ENCODE data around the gene SF3A1. TPM values are rescaled to one million over a fixed set of nuclear protein-coding genes. Genes with fewer than 3 reads are reported as not detected.

The SF3A1 gene
- total and polyA plus RNA-seq, 3 experiments from 2014 or later, result 139 to 241 (median 235) TPM

- peak overlapping the region; percentile 29 for H3K4me3 ChIP-seq (ENCODE audit: low read length)
- no peak overlapping the region for H3K27ac ChIP-seq (ENCODE audit: low read depth, low read length)
- CTCF ChIA-PET, result interaction anchor here (0.6 to 8.6 kb wide), 8 partner anchors 11 to 76 kb away, joined by 3 to 98 read pairs (median 4); partner anchors contain the start of genes CASTOR1, RNF215 and TBC1D10A
Observed at GRCh38 chr22:30310881-30311771, 45.6 kb downstream of the SF3A1 start.

DNA sequence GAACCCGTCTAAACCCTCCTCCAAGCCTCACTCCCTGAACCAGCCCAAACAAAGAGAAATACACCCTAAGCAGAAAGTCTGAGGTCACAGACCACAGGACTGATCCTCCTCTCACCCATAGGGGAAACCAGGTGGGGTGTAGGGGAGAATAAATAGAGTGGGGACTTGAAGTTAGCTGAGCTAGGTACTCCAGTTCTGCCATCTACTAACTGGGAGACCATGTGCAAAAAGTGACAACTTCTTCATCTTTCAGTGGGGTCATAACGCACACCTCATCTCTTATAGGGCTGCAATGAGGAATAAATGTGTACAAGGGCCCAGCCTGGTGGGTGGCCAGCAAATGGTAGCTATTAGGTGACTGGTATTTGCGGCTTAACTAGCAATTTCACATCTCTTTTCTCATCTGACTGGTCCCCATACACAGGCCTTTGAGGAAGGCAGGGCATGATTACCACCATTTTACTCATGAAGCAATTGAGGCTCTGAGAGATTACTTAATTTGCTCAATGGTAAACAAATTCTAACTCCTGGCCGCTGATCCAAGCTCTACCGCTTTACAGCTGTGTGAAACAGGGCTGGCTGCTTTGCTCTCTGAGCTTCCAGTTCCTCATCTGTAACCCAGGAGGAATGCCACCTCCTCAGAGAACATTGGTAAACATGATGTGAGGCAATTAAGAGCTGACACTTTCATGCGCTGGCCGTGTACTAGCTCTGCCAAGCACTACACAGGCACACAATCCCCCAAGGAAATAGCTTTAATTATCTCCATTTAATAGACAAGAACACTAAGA is 46.5 kb downstream of the SF3A1 start:
- H3K36me3 Mint-ChIP-seq, result peaks cover 0 to 6% (median 4%) of the 10 kb centered on the region in 3 donors

More at GRCh38 chr22:30310881-30311771, 45.6 kb downstream of the SF3A1 start:
- Mint-ChIP-seq H3K9me3 (no peaks in the 10 kb centered on the region), H3K4me3 (peak overlapping the region; percentile 17 to 87 (median 60)), H3K36me3 (peaks cover 0 to 8% (median 6%) of the 10 kb centered on the region in 3 donors), H3K27me3 (peaks cover 0 to 1% of the 10 kb centered on the region in 2 donors), H3K4me1 (peaks cover 98 to 100% (median 98%) of the 10 kb centered on the region in 3 donors), H3K27ac (peak overlapping the region; percentile 57 to 99 (median 94))
- POLR2A ChIA-PET, result interaction anchor here (0.9 to 2.1 kb wide), 3 partner anchors 8 to 22 kb away, joined by 3 to 6 read pairs (median 3); partner anchors contain the start of genes CASTOR1 and TBC1D10A
- H3K27me3 ChIP-seq (ENCODE audit: insufficient read depth, low read length, poor library complexity, severe bottlenecking), result no peaks in the 10 kb centered on the region
- H3K9me3 ChIP-seq (ENCODE audit: low read length), result no peaks in the 10 kb centered on the region
- no peaks in the 10 kb centered on the region for H3K36me3 ChIP-seq (ENCODE audit: insufficient read depth, low read length)
- peaks cover 99% of the 10 kb centered on the region for H3K4me1 ChIP-seq (ENCODE audit: insufficient read depth, low read length)
- no peak for DNase-seq

DNA sequence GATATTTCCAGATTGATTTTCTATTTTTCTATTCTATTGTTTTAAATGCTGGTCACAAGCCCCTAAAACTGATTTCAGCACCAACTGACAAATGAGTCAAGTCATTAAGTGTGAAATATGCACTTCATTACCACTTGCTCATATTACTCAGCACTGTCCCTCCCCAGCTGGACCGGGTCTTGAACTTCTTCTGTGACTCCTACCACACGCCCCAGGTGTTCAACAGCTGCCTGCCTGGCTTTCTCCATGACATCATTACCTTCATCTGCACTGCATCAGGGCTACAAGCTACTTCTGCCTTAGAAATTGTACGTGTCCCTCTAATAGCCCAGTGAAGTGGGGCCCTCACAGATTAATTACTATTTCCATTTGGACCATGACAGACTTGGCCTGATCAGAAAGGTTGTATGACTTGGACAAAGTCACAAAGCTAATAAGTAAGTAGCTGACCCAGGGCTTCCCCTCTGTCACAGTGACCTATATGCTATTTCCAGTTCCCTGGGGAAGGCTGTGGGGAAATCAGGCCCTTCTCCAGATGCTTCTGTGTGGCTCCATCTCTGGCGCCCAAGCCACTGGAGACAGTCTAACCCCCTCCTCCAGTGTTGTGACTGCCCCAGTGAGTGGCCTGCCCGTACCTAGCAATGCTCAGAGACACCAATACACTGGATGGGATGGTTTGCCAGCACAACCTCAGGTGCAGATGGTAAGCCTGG is 48.0 kb downstream of the SF3A1 start:
- Histone ChIP-seq H3K4me1 (ENCODE audit: insufficient read depth, low read length) (peaks cover 99% of the 10 kb centered on the region), H3K27ac (ENCODE audit: low read depth, low read length) (no peak overlapping the region), H3K27me3 (ENCODE audit: insufficient read depth, low read length, poor library complexity, severe bottlenecking) (no peaks in the 10 kb centered on the region), H3K4me3 (ENCODE audit: low read length) (peak overlapping the region; percentile 15), H3K36me3 (ENCODE audit: insufficient read depth, low read length) (peaks cover 3% of the 10 kb centered on the region), H3K9me3 (ENCODE audit: low read length) (no peaks in the 10 kb centered on the region)
- H3K27ac Mint-ChIP-seq, result peak overlapping the region; percentile 78 to 99 (median 96)
- H3K9me3 Mint-ChIP-seq, result no peaks in the 10 kb centered on the region
- peaks cover 0 to 1% of the 10 kb centered on the region in 2 donors for H3K27me3 Mint-ChIP-seq
- DNase-seq, result no peak
- peaks cover 96 to 100% (median 98%) of the 10 kb centered on the region in 3 donors for H3K4me1 Mint-ChIP-seq
- CTCF ChIA-PET, result interaction anchor here (3.3 to 8.6 kb wide), 3 partner anchors 12 to 18 kb away, joined by 10 to 98 read pairs (median 45); partner anchors contain the start of genes CASTOR1 and TBC1D10A
- H3K4me3 Mint-ChIP-seq, result peak overlapping the region; percentile 51 to 75 (median 67)
- POLR2A ChIA-PET, result interaction anchor here (7.2 kb wide), 1 partner anchor 15 kb away, joined by 71 read pairs; the partner anchor contains the start of gene TBC1D10A
- H3K36me3 Mint-ChIP-seq, result peaks cover 0 to 11% (median 6%) of the 10 kb centered on the region in 3 donors

More for the DNA sequence above, 46.5 kb downstream of the SF3A1 start:
- H3K4me1 Mint-ChIP-seq, result peaks cover 98 to 100% (median 98%) of the 10 kb centered on the region in 3 donors
- peaks cover 0 to 1% of the 10 kb centered on the region in 2 donors for H3K27me3 Mint-ChIP-seq
- H3K4me3 ChIP-seq (ENCODE audit: low read length), result peak overlapping the region; percentile 29
- ChIA-PET CTCF (interaction anchor here (0.6 to 8.6 kb wide), 8 partner anchors 12 to 80 kb away, joined by 3 to 98 read pairs (median 4); partner anchors contain the start of genes CASTOR1, RNF215 and TBC1D10A), POLR2A (interaction anchor here (0.6 to 2.1 kb wide), 4 partner anchors 9 to 21 kb away, joined by 3 to 8 read pairs (median 4); partner anchors contain the start of genes CASTOR1 and TBC1D10A)
- no peaks in the 10 kb centered on the region for H3K9me3 ChIP-seq (ENCODE audit: low read length)
- no peaks in the 10 kb centered on the region for H3K27me3 ChIP-seq (ENCODE audit: insufficient read depth, low read length, poor library complexity, severe bottlenecking)
- no peaks in the 10 kb centered on the region for H3K9me3 Mint-ChIP-seq
- peaks cover 99% of the 10 kb centered on the region for H3K4me1 ChIP-seq (ENCODE audit: insufficient read depth, low read length)
- H3K27ac Mint-ChIP-seq, result peak overlapping the region; percentile 78 to 99 (median 96)
- H3K27ac ChIP-seq (ENCODE audit: low read depth, low read length), result no peak overlapping the region
- no peaks in the 10 kb centered on the region for H3K36me3 ChIP-seq (ENCODE audit: insufficient read depth, low read length)
- H3K4me3 Mint-ChIP-seq, result peak overlapping the region; percentile 54 to 87 (median 74)
- DNase-seq, result peak in 2 of 5 donors; percentile 53 to 74

- ChIA-PET POLR2A (interaction anchor here (7.2 kb wide), 1 partner anchor 16 kb away, joined by 71 read pairs; the partner anchor contains the start of gene TBC1D10A), CTCF (interaction anchor here (1.3 to 8.6 kb wide), 4 partner anchors 11 to 45 kb away, joined by 3 to 98 read pairs (median 28); partner anchors contain the start of genes CASTOR1 and TBC1D10A)
- H3K4me3 ChIP-seq (ENCODE audit: low read length), result no peak overlapping the region
- no peaks in the 10 kb centered on the region for H3K27me3 ChIP-seq (ENCODE audit: insufficient read depth, low read length, poor library complexity, severe bottlenecking)
- H3K36me3 ChIP-seq (ENCODE audit: insufficient read depth, low read length), result peaks cover 5% of the 10 kb centered on the region
- no peaks in the 10 kb centered on the region for H3K9me3 ChIP-seq (ENCODE audit: low read length)
- no peak overlapping the region for H3K27ac ChIP-seq (ENCODE audit: low read depth, low read length)
- Mint-ChIP-seq H3K4me3 (peak overlapping the region; percentile 34 to 77 (median 69)), H3K36me3 (peaks cover 0 to 17% (median 8%) of the 10 kb centered on the region in 3 donors), H3K9me3 (no peaks in the 10 kb centered on the region), H3K4me1 (peaks cover 99 to 100% (median 100%) of the 10 kb centered on the region in 3 donors), H3K27ac (peak overlapping the region; percentile 78 to 99 (median 94)), H3K27me3 (peaks cover 0 to 1% of the 10 kb centered on the region in 2 donors)
- peaks cover 99% of the 10 kb centered on the region for H3K4me1 ChIP-seq (ENCODE audit: insufficient read depth, low read length)
- no peak for DNase-seq
Observed at GRCh38 chr22:30308093-30308492, 48.6 kb downstream of the SF3A1 start.

- H3K36me3 ChIP-seq (ENCODE audit: insufficient read depth, low read length), result peaks cover 5% of the 10 kb centered on the region
- CTCF ChIA-PET, result interaction anchor here (1.0 to 8.6 kb wide), 8 partner anchors 10 to 117 kb away, joined by 3 to 98 read pairs (median 4); partner anchors contain the start of genes CASTOR1, MTFP1 and TBC1D10A
- H3K27me3 Mint-ChIP-seq, result peaks cover 0 to 1% of the 10 kb centered on the region in 2 donors
- H3K9me3 ChIP-seq (ENCODE audit: low read length), result no peaks in the 10 kb centered on the region
- H3K4me3 Mint-ChIP-seq, result peak overlapping the region; percentile 64 to 77 (median 69)
- H3K4me1 ChIP-seq (ENCODE audit: insufficient read depth, low read length), result peaks cover 99% of the 10 kb centered on the region
- H3K36me3 Mint-ChIP-seq, result peaks cover 0 to 27% (median 3%) of the 10 kb centered on the region in 3 donors
- no peaks in the 10 kb centered on the region for H3K27me3 ChIP-seq (ENCODE audit: insufficient read depth, low read length, poor library complexity, severe bottlenecking)
- peak in 1 of 5 donors; percentile 52 for DNase-seq
- POLR2A ChIA-PET, result interaction anchor here (0.7 to 7.2 kb wide), 7 partner anchors 11 to 118 kb away, joined by 3 to 71 read pairs (median 5); partner anchors contain the start of genes CASTOR1, CCDC157, MTFP1 and SF3A1
- H3K4me1 Mint-ChIP-seq, result peaks cover 99 to 100% (median 100%) of the 10 kb centered on the region in 3 donors
- H3K9me3 Mint-ChIP-seq, result no peaks in the 10 kb centered on the region
- H3K4me3 ChIP-seq (ENCODE audit: low read length), result peak overlapping the region; percentile 61
- peak overlapping the region; percentile 31 to 99 (median 89) for H3K27ac Mint-ChIP-seq
- H3K27ac ChIP-seq (ENCODE audit: low read depth, low read length), result peak overlapping the region; percentile 27
Observed at GRCh38 chr22:30307041-30307574, 49.6 kb downstream of the SF3A1 start.

GRCh38 chr22:30306627-30307011 is 50.1 kb downstream of the SF3A1 start:
- POLR2A ChIA-PET, result interaction anchor here (0.6 to 7.2 kb wide), 11 partner anchors 11 to 882 kb away, joined by 3 to 71 read pairs (median 3); partner anchors contain the start of genes CASTOR1, CCDC157, MTFP1 and SF3A1
- Histone ChIP-seq H3K9me3 (ENCODE audit: low read length) (no peaks in the 10 kb centered on the region), H3K27me3 (ENCODE audit: insufficient read depth, low read length, poor library complexity, severe bottlenecking) (no peaks in the 10 kb centered on the region), H3K4me1 (ENCODE audit: insufficient read depth, low read length) (peaks cover 99% of the 10 kb centered on the region), H3K4me3 (ENCODE audit: low read length) (peak overlapping the region; percentile 61), H3K36me3 (ENCODE audit: insufficient read depth, low read length) (peaks cover 5% of the 10 kb centered on the region), H3K27ac (ENCODE audit: low read depth, low read length) (peak overlapping the region; percentile 40)
- no peak for DNase-seq
- Mint-ChIP-seq H3K27me3 (no peaks in the 10 kb centered on the region), H3K4me1 (peaks cover 99 to 100% (median 100%) of the 10 kb centered on the region in 3 donors), H3K27ac (peak overlapping the region; percentile 31 to 99 (median 89)), H3K36me3 (peaks cover 0 to 31% (median 3%) of the 10 kb centered on the region in 3 donors), H3K4me3 (peak overlapping the region; percentile 64 to 77 (median 69)), H3K9me3 (no peaks in the 10 kb centered on the region)
- CTCF ChIA-PET, result interaction anchor here (1.0 to 8.6 kb wide), 8 partner anchors 10 to 118 kb away, joined by 3 to 98 read pairs (median 7); partner anchors contain the start of genes CASTOR1, MTFP1 and TBC1D10A

Measured in CD8-positive, alpha-beta memory T cell (primary cell).